SK-N-SH treated with all-trans-retinoic acid at 6 μM for 48 hours (cell line): ENCODE results near the gene HIVEP3.

Source experiments
- ATAC-seq: fragments of 200-7000 bp; cut with Tn5 transposase; 3 replicates; pipeline ENCODE4 v1.9.1; 2020; ENCODE audit warnings: mild to moderate bottlenecking, moderate library complexity
- ARNTL ChIP-seq: fragments of 450-650 bp; formaldehyde crosslinking; IDR thresholded peaks from 2 replicates; pipeline ENCODE4 v1.5.0; 2020; ENCODE audit warnings: low read depth, mild to moderate bottlenecking, moderate library complexity, borderline replicate concordance
- BACH2 ChIP-seq: fragments of 250-450 bp; sonication (Bioruptor Pico); IDR thresholded peaks from 2 replicates; pipeline ENCODE4 v1.9.0; 2021; ENCODE audit warnings: mild to moderate bottlenecking, borderline replicate concordance
- CREB5 ChIP-seq: fragments of 250-450 bp; sonication (Bioruptor Pico); IDR thresholded peaks from 2 replicates; pipeline ENCODE4 v1.5.1; 2020; ENCODE audit warnings: low read depth, mild to moderate bottlenecking, moderate library complexity
- CSDC2 ChIP-seq: fragments of 250-450 bp; sonication (Bioruptor Pico); IDR thresholded peaks from 2 replicates; pipeline ENCODE4 v1.5.0; 2020; ENCODE audit warnings: mild to moderate bottlenecking, moderate library complexity
- ESRRG ChIP-seq: fragments of 250-450 bp; sonication (Bioruptor Pico); IDR thresholded peaks from 2 replicates; pipeline ENCODE4 v1.6.1; 2021; ENCODE audit warnings: mild to moderate bottlenecking
- GLIS3 ChIP-seq: fragments of 250-450 bp; sonication (Bioruptor Pico); IDR thresholded peaks from 2 replicates; pipeline ENCODE4 v1.5.0; 2020; ENCODE audit warnings: mild to moderate bottlenecking, moderate library complexity
- ISL1 ChIP-seq: fragments of 250-450 bp; sonication (Bioruptor Pico); IDR thresholded peaks from 2 replicates; pipeline ENCODE4 v2.1.2; 2022; ENCODE audit warnings: mild to moderate bottlenecking, moderate library complexity
- PPARA ChIP-seq: fragments of 250-450 bp; sonication (Bioruptor Pico); IDR thresholded peaks from 2 replicates; pipeline ENCODE4 v1.5.0; 2020; ENCODE audit warnings: mild to moderate bottlenecking, borderline replicate concordance
- RARB ChIP-seq: fragments of 250-450 bp; sonication (Bioruptor Pico); IDR thresholded peaks from 2 replicates; pipeline ENCODE4 v1.8.0; 2021; ENCODE audit warnings: mild to moderate bottlenecking, moderate library complexity
- SNAI2 ChIP-seq: fragments of 250-450 bp; sonication (Bioruptor Pico); IDR thresholded peaks from 2 replicates; pipeline ENCODE4 v1.5.0; 2020; ENCODE audit warnings: mild to moderate bottlenecking, moderate library complexity
- TCF4 ChIP-seq: fragments of 250-450 bp; sonication (Bioruptor Pico); IDR thresholded peaks from 2 replicates; pipeline ENCODE4 v1.8.0; 2021; ENCODE audit warnings: mild to moderate bottlenecking, moderate library complexity, borderline replicate concordance
- TOX ChIP-seq: fragments of 250-450 bp; sonication (Bioruptor Pico); IDR thresholded peaks from 2 replicates; pipeline ENCODE4 v1.8.0; 2021; ENCODE audit warnings: mild to moderate bottlenecking, moderate library complexity, borderline replicate concordance
- TSHZ2 ChIP-seq: fragments of 250-450 bp; sonication (Bioruptor Pico); IDR thresholded peaks from 2 replicates; pipeline ENCODE4 v1.5.0; 2020; ENCODE audit warnings: mild to moderate bottlenecking, moderate library complexity
- ZC3H10 ChIP-seq: fragments of 250-450 bp; sonication (Bioruptor Pico); IDR thresholded peaks from 2 replicates; pipeline ENCODE4 v1.5.1; 2021; ENCODE audit warnings: mild to moderate bottlenecking, moderate library complexity
- ZFP3 ChIP-seq: fragments of 250-450 bp; sonication (Bioruptor Pico); IDR thresholded peaks from 2 replicates; pipeline ENCODE4 v1.5.0; 2020; ENCODE audit warnings: mild to moderate bottlenecking, moderate library complexity
- ZNF565 ChIP-seq: fragments of 450-650 bp; formaldehyde crosslinking; conservative IDR thresholded peaks from 2 replicates; pipeline ENCODE4 v1.5.0; 2020; ENCODE audit warnings: low read depth, mild to moderate bottlenecking, moderate library complexity
- ZNF70 ChIP-seq: fragments of 450-650 bp; formaldehyde crosslinking; IDR thresholded peaks from 2 replicates; pipeline ENCODE4 v1.5.0; 2020; ENCODE audit warnings: mild to moderate bottlenecking, moderate library complexity
- TF ChIP-seq, protein P1 (sequence below): fragments of 250-450 bp; sonication (Bioruptor Pico); IDR thresholded peaks from 2 replicates; pipeline ENCODE4 v1.8.0; 2021; ENCODE audit warnings: low read depth, mild to moderate bottlenecking, moderate library complexity, borderline replicate concordance
- TF ChIP-seq, protein P2 (sequence below): fragments of 250-450 bp; sonication (Bioruptor Pico); IDR thresholded peaks from 2 replicates; pipeline ENCODE4 v1.5.1; 2021; ENCODE audit warnings: mild to moderate bottlenecking, moderate library complexity

The HIVEP3 gene

DNA sequence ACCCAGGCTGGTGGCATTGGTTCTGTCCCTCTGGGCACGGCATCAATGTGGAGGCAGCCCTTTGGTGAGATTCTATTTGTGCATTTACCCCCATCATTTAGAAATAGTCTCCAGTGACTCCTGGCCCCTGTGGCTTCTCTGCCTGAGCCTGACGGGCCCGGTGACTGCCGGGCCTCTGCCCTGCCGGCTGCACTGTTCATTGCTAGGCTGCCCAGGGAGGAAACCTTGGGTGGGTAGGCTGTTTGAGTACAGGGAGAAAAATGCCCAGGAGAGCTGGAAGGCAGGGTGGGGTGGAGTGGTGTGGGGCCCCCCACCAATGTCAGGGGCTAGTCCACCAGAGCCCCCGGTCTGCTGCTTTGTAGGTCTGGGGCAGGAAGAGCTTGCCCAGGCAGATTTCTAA lies 410.9 kb downstream of the HIVEP3 start:
- no peak for ATAC-seq
- TF ChIP-seq GLIS3 (CRISPR knock-in tag), result no peak
- TF ChIP-seq CREB5, result no peak
- no peak for TF ChIP-seq TCF4 (CRISPR knock-in tag)
- TF ChIP-seq, all 23 proteins: peak for 0

DNA sequence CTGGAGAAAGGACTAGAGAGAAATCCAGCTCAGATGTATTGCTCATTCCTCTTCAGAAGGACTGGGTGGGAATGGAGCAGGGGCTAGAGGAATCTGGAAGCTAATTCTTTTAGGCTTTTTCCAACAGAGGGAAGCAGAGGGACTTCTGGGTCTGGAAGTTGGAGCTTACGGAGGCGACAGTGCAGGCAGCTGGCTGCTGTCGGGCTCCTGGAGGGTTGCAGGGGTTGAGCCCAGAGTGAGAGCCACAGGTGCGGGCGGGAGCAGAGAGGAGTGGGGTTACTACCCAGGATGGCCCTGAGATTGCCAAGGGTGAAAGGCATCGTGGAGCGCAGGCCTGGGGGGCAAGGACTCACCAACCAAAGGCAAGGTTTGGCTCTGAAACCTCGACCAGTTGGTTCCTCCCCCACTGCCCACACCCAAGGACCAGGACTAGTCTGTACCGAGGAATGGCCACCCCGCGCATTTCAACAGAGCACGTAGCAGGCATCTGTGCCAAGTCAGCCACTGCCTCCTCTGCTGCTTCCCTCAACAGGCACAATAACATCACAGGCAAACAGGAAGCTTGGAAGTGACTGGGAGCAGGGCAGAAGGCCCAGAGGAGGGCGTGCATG lies 411.5 kb downstream of the HIVEP3 start:
- no peak for ATAC-seq
- TF ChIP-seq ESRRG (no peak), CREB5 (no peak), SNAI2 (CRISPR knock-in tag) (no peak), ZFP3 (no peak), ZNF565 (CRISPR knock-in tag) (no peak), ZC3H10 (CRISPR knock-in tag) (no peak), TCF4 (CRISPR knock-in tag) (no peak), ISL1 (no peak), PPARA (no peak), CSDC2 (CRISPR knock-in tag) (no peak), TOX (no peak), RARB (CRISPR knock-in tag) (no peak), GLIS3 (CRISPR knock-in tag) (no peak), TSHZ2 (CRISPR knock-in tag) (no peak), BACH2 (CRISPR knock-in tag) (no peak), ARNTL (CRISPR knock-in tag) (no peak)
- TF ChIP-seq, protein P1, sequence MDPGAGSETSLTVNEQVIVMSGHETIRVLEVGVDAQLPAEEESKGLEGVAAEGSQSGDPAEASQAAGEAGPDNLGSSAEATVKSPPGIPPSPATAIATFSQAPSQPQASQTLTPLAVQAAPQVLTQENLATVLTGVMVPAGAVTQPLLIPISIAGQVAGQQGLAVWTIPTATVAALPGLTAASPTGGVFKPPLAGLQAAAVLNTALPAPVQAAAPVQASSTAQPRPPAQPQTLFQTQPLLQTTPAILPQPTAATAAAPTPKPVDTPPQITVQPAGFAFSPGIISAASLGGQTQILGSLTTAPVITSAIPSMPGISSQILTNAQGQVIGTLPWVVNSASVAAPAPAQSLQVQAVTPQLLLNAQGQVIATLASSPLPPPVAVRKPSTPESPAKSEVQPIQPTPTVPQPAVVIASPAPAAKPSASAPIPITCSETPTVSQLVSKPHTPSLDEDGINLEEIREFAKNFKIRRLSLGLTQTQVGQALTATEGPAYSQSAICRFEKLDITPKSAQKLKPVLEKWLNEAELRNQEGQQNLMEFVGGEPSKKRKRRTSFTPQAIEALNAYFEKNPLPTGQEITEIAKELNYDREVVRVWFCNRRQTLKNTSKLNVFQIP (CRISPR knock-in tag), result no peak
- TF ChIP-seq, protein P2, sequence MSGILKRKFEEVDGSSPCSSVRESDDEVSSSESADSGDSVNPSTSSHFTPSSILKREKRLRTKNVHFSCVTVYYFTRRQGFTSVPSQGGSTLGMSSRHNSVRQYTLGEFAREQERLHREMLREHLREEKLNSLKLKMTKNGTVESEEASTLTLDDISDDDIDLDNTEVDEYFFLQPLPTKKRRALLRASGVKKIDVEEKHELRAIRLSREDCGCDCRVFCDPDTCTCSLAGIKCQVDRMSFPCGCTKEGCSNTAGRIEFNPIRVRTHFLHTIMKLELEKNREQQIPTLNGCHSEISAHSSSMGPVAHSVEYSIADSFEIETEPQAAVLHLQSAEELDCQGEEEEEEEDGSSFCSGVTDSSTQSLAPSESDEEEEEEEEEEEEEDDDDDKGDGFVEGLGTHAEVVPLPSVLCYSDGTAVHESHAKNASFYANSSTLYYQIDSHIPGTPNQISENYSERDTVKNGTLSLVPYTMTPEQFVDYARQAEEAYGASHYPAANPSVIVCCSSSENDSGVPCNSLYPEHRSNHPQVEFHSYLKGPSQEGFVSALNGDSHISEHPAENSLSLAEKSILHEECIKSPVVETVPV, result no peak

- ATAC-seq, result peak; percentile 59
- no peak for TF ChIP-seq ZNF70 (CRISPR knock-in tag)
- TF ChIP-seq, all 23 proteins: peak for 0
These were observed 414.3 kb downstream of the HIVEP3 start for GRCh38 chr1:41504114-41505035.
